Stimulated activated CD4-positive, alpha-beta T cell treated with anti-CD3 and anti-CD28 coated beads, Interleukin-12 subunit alpha, Interleukin-12 subunit beta, amount 100 ng/mL, for 48 hours (primary cell): Measurements from ENCODE around the gene OR2T10.
"Not testable (repeated sequence)": the region's sequence is repeated elsewhere in the genome, so short reads cannot be mapped to it uniquely, and the experiment has no call there.

ENCODE experiments used
- DNase-seq, 3 donors: peaks; one replicate each; pipeline ENCODE4 v3.0.0-alpha.2; 2020; ENCODE audit warnings: low read depth in 2 of 3, low spot score in 1 of 3

Gene OR2T10

DNA sequence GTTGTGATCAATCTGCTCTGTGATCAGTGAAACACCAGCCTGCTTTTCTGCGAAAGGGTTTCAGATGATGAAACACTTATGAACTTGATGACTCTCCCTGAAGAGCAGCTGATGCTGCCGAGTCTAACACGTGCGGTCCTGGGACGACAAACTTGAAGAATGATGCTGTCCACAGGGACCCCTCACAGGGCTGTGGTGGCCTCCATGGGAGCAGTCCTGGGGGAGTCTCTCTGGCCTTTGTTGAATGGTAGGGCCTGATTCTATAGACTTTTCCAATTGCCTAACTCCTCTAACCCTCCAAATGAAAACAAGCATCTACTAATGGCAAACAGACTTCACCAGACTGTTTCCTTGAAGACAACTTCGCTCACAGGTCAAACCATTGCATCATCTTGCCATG, at the start of gene OR2T10:
Gene OR2T10 (minus strand): TSS at position 112 of the 400 bp plus-strand sequence. CDS start 3,932 bp downstream, outside the sequence.
- DNase-seq = no peak

DNA sequence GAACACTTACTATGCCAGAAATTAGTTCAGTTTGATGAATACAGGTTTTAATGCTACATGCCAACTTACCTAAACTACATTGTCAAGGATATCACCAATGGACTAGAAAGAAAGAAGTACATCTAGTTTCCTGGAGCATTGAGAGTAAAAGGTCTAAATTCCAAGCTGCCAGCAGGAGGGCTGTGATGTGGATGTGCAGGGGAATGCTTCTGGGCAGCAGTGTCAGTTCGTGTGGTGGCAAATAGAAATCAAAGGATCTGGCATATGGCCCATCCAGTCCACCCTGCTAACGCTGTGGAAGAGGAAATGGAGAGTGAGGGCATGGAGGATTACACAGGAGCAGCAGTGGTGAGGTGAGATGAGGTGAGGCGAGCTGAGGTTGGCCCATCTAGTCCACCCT, 47.7 kb upstream of the OR2T10 start, which contains the start of gene OR2T35:
Gene OR2T35 (minus strand): TSS at position 101 of the 400 bp plus-strand sequence. CDS start 6,020 bp downstream, outside the sequence.
- not testable (repeated sequence) for DNase-seq

- DNase-seq = not testable (repeated sequence)
Measured at GRCh38 chr1:248642971-248643651, 45.6 kb upstream of the OR2T10 start.

DNA sequence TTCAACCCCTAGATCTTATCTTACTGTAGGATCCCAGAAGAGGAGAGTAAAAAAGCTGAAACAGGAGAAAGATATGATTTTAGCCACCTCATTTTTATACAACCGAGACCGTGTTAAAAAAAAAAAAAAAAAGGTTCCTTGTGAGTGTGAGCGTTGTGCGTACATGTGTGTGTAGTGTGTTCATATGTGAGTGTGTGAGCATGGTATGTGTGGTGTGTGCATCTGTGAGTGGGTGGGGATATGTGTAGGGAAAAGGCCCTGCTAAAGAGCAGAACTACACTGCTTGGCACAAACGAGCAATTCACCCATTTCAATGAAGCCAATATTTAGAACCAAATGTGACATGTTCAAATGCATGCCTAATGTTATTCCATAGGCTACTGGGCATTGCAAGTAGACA, 44.1 kb upstream of the OR2T10 start:
- DNase-seq = not testable (repeated sequence)

GRCh38 chr1:248640906-248641305, 43.4 kb upstream of the OR2T10 start:
- not testable (repeated sequence) for DNase-seq

- DNase-seq = not testable (repeated sequence)
Measured at GRCh38 chr1:248639652-248640051, 42.2 kb upstream of the OR2T10 start.

DNA sequence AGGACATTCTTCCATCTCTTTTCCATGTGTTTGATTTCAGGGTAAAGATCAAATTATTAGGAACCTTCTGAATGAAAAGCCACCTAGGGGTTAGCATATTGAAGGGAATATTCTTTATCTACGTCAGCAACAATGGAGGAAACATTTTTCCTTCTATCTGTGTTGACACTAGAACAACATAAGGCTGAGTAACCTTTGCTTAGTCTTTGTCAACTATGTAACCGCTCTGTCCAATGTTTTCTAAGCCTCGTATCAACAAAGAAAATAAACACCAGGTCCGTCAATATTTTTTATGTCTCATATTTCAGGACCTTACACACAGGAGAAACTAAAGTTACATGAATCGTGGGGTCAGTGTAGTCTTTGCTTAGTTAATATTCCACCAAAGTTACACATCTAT, 39.1 kb upstream of the OR2T10 start:
- not testable (repeated sequence) for DNase-seq

- not testable (repeated sequence) for DNase-seq
Measured at GRCh38 chr1:248634991-248635390, 37.5 kb upstream of the OR2T10 start, which contains the start of gene OR2T11. Gene OR2T11 (minus strand): TSS chr1:248635091. CDS start chr1:248627128, 7,963 bp downstream.

DNA sequence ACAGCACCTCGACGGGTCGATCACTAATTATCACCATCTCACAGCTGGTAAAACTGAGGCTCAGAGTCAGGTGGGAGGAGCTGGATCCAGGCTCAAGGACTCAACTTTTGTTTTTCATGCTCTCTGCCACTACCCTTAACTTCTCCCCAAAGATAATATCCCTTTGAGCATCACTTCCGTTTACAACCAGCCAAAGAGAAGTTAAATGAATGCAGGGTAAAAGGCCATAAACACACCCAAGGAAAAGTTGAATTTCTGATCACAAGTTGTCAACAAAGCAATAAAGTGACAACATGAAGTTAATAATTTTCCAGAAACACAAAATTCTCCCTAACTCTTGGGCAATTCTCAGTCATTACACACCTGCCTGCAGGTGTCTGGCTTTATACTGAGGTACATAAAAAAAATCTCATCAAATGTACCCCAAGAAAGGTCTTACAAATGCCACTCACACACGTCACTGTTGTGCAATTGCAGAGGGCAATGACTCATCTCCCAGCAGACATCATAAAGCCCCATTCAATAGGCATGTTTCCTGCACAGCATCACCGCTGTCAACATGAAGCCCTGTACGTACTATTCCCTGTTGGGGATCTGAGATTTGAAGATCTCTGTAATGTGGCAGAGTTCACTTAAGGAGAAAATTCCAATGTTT, 34.0 kb upstream of the OR2T10 start:
- DNase-seq = no peak

GRCh38 chr1:248630551-248630950, 33.1 kb upstream of the OR2T10 start:
- no peak for DNase-seq

- DNase-seq = no peak
Measured at GRCh38 chr1:248627971-248628844, 30.7 kb upstream of the OR2T10 start.

DNA sequence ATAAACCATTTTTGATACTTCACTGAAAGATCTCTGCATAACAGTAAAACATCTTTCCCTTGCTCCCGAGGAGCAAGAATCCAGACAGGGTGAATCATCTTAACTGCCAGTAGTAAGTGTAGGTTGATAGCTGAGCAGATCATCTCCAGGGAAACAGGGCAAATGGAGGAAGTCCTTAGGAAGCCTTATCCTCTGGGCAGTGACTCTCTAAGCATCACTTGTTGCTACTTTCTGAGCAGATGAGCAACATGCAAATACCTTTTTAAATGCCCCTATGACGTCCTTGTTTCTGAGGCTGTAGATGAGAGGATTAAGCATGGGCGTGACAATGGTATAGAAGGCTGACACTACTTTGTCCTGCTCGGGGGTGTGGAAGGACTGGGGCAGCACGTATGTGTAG, 28.5 kb upstream of the OR2T10 start:
- no peak for DNase-seq

DNA sequence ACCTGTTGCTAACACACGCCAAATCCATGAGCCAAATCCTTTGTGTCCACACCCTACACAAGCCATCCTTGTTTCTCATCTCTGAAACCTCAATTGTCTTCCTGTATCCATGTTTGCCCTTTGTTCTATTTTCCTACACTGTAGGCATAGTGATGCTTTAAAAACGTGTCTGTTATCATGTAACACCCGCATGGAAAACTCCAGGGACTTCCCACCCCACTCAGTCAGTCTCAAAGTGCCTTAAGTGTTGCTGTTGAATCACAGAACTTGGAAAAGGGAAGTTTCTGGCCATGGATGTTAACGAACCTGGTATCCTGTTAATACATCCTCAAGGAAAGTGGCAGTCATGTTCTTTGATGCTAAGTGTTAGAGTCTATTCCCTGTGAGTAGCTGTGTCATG, 27.7 kb upstream of the OR2T10 start:
- no peak for DNase-seq

GRCh38 chr1:248622570-248623001, 25.1 kb upstream of the OR2T10 start:
- DNase-seq = no peak

GRCh38 chr1:248621770-248622169, 24.3 kb upstream of the OR2T10 start:
- no peak for DNase-seq

DNA sequence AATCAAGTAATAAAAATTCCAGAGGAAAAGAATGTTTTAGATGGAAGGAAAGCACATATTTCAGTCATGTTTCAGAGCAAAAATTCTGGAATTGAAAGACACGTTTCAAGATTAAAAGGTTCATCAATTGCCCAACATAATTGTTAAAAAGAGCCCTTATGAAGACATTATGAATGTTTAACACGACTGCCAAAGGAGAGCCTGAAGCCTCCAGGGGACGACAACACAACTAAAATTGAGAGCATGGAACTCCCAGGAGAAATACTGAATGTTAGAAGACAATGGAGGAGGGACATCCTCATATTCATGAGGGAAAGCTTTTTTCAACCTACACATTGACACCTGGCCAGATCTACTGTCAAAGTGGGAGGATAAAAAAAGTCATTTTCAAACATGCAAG, 21.4 kb upstream of the OR2T10 start:
- DNase-seq = peak; percentile 29 to 56 (median 47)

DNA sequence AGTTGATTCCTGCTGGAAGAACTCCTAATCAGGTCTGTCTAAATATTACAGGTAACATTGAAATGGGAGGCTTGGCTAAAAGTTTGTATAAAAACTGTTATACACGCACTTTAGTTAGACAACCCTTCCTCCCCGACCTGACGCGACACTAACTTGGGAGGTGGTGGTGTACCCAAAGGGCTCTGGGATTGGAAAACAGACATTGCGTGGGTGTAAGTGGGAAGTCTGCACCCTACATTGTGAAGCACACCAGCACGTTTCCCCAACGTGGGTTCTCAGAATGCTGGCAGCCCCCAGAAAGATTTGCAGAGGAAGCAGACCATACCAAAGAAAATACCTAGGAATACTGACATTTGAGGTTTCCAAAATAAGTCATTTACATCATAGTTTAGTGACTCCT, 20.6 kb upstream of the OR2T10 start:
- no peak for DNase-seq

GRCh38 chr1:248613742-248614141, 16.2 kb upstream of the OR2T10 start:
- DNase-seq = no peak

DNA sequence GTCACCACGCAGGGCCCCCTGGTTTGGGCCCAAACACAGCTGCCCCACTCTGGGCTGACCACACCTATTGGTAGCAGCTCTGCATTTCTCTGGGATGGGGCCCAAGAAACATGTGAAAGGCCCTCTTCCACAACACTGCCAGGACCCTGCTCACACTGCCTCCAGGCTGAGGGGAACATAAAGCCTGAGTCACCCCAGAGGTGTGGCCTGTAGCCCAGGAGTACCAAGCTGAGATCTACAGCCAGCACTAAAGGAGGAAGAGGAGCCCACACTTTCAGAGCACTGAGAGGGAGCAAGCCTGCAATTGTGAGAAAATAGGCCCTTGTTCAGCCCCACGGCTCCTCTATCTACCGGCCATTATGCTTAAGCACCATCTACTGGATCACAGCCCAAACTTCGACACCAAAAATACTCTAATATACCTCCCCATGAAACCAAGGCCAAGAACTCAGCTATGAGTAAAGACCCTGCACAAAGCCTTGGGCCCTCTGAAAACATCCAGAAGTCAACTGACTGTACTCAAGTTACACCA, 14.4 kb upstream of the OR2T10 start:
- peak in 1 of 3 donors; percentile 14 for DNase-seq

GRCh38 chr1:248610301-248610700, 12.8 kb upstream of the OR2T10 start:
- no peak for DNase-seq

DNA sequence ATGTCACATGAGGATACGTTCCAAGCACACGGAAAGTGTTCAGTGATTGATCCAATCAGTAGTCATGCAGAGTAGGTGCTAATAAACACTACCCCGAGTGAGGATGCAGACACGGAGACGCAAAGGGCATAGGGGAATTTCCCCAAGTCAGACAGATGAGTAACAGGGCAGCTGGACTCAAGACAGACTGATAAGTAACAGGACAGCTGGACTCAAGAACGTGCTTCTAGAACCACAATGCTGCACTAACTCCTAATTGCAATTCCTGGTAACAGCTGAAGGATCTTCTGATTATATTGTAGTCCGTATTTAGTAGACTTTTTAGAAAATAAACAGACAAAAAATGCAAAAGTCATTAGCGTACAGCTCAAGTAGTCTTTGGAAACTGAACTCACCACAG, 1.9 kb upstream of the OR2T10 start:
- DNase-seq = no peak
